ENCODE results near the gene DLGAP1. TPM values are rescaled to one million over a fixed set of nuclear protein-coding genes. Genes with fewer than 3 reads are reported as not detected.
A peak's percentile ranks its signal among the peaks of the same experiment; 100 is the strongest.

The DLGAP1 gene
- total and polyA plus RNA-seq, 2 of the 8 experiments (the other 6 are each of a cell fraction or from before 2014, with no cell fraction given), result 11.8 to 16.9 TPM

DNA sequence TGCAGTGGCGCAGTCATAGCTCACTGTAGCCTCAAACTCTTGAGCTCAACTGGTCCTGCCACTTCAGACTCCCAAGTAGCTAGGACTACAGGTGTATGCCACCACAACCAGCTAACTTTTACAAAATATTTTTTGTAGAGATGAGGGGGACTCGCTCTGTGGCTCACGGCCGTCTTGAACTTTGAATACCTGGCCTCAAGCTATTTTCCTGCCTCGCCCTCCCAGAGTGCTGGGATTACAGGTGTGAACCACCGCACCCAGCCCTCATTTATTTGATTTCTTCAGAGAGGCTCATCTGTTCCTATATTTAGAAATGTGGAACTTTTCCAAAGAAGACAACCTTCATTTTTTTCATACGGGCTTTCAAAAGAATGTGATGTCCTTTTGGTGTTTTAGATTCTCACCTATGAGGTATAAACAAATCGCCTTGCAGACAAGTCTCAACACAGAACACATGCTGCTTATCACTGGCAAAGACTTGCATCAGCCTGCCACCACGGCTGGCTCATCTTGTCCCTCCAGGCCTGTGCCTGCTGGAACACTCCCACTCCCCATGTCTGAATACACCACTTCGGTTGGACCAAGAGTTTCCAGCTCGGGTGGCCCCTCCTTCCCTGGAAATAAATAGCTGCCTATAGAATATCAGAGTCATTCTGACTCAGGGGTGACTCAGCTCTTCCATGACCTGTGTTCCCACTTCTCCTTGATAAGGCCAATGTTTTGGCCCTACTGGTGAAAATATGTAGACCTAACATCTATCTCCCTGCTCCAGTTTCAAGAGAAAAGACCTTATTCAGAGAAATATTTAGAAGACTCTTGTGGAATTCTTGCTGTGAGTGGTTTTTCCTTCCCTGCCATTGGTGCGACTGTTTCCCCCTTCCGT is 802.5 kb downstream of the DLGAP1 start:
- no peak overlapping the region for H3K4me2 ChIP-seq (ENCODE audit: insufficient read depth in 1 of 2, low read depth in 2 of 2, low read length in 2 of 2)
- no peak overlapping the region for H3K27ac ChIP-seq (ENCODE audit: low read depth, low read length)
- no peak overlapping the region for H2AFZ ChIP-seq (ENCODE audit: low read length)
- no peak overlapping the region for H3K4me3 ChIP-seq (ENCODE audit: extremely low read depth in 1 of 4, insufficient read depth in 2 of 4, low read depth in 3 of 4, low read length in 4 of 4)
- H3K23me2 ChIP-seq (ENCODE audit: low read depth, low read length), result no peaks in the 10 kb centered on the region
- peak in 1 of 2 experiments; percentile 51 for DNase-seq (ENCODE audit: low read depth in 1 of 2, low spot score in 2 of 2)
- no peak overlapping the region for H4K91ac ChIP-seq (replicated peaks; ENCODE audit: insufficient read length, low read length)
- H2BK120ac ChIP-seq (replicated peaks; ENCODE audit: low read depth, low read length), result no peak overlapping the region
- no peak overlapping the region for H3K23ac ChIP-seq (ENCODE audit: insufficient read length)
- no peak overlapping the region for H2AK5ac ChIP-seq (ENCODE audit: low read depth, low read length)
- no peak overlapping the region for H2BK15ac ChIP-seq (ENCODE audit: low read length)
- H2BK5ac ChIP-seq (ENCODE audit: low read depth, low read length), result 0 out of 2 replicates have a peak overlapping the region, but pooled peaks have one; percentile 41
- WGBS, 2 experiments (ENCODE audit: extremely low coverage in 1 of 2, insufficient coverage in 1 of 2, insufficient read length in 1 of 2, insufficient replicate concordance in 2 of 2, low coverage in 1 of 2, low lambda C conversion rate in 2 of 2, missing lambda C conversion rate in 1 of 2), result 87% methylated on average over 13 of the region's 13 CpGs; no CpG with 5 or more reads in 1 of the 2 experiments
- H3K14ac ChIP-seq (ENCODE audit: insufficient read length), result no peak overlapping the region
- no peaks in the 10 kb centered on the region for H3K27me3 ChIP-seq (replicated peaks in 1 of 4; ENCODE audit: control insufficient read depth in 3 of 4, extremely low read depth in 1 of 4, insufficient read depth in 3 of 4, low read length in 3 of 4)
- no peak overlapping the region for H3K56ac ChIP-seq (replicated peaks; ENCODE audit: insufficient read length, low read depth, low read length)
- peak overlapping the region; percentile 7; the same call in 1 of the 2 replicates for H2BK12ac ChIP-seq (ENCODE audit: low read depth, low read length)
- ChIA-PET POLR2A (ENCODE audit: partially characterized antibody) (interaction anchor here (0.8 to 6.3 kb wide), 5 partner anchors 12 to 67 kb away, joined by 3 to 37 read pairs (median 5); no protein-coding TSS in a partner anchor), CTCF (ENCODE audit: partially characterized antibody) (interaction anchor here (0.6 to 2.1 kb wide), 6 partner anchors 9 to 407 kb away, joined by 3 to 6 read pairs (median 4); no protein-coding TSS in a partner anchor)
- H3K4ac ChIP-seq (replicated peaks; ENCODE audit: insufficient read length, low read depth, low read length), result no peak overlapping the region
- H4K5ac ChIP-seq (ENCODE audit: insufficient read length, low read depth, low read length), result no peak overlapping the region
- TF ChIP-seq RBBP5 (IDR thresholded peaks at IDR 0.05; ENCODE audit: borderline replicate concordance, low read depth, low read length), result no peak
- TF ChIP-seq HDAC2 (IDR thresholded peaks at IDR 0.05; ENCODE audit: borderline replicate concordance in 1 of 2, low read depth in 2 of 2, low read length in 2 of 2), result no peak
- no peak for TF ChIP-seq SRF (IDR thresholded peaks at IDR 0.05; ENCODE audit: low read depth, low read length)
- peak; percentile 75; the same call in 1 of the 2 replicates for TF ChIP-seq MAFK (IDR thresholded peaks at IDR 0.05; ENCODE audit: low read depth, low read length)
- peak; percentile 95 for TF ChIP-seq BACH1 (IDR thresholded peaks at IDR 0.05; ENCODE audit: low read length)
- TF ChIP-seq POLR2A (IDR thresholded peaks at IDR 0.05; ENCODE audit: control extremely low read depth in 1 of 2, low read depth in 2 of 2, low read length in 2 of 2), result no peak
- TF ChIP-seq TAF7 (optimal IDR thresholded peaks at IDR 0.05; ENCODE audit: borderline replicate concordance, low read depth, low read length), result no peak
- TF ChIP-seq JUND (IDR thresholded peaks at IDR 0.05; ENCODE audit: low read length), result peak; percentile 62; the same call in 1 of the 2 replicates
- TF ChIP-seq USF2 (IDR thresholded peaks at IDR 0.05; ENCODE audit: low read length), result no peak
- no peak for TF ChIP-seq CBX5 (IDR thresholded peaks at IDR 0.05; ENCODE audit: low read depth, low read length)
- H3K79me1 ChIP-seq (ENCODE audit: low read depth, low read length), result no peaks in the 10 kb centered on the region
- H3K18ac ChIP-seq (ENCODE audit: extremely low read depth, low read length), result no peak overlapping the region
- H3K36me3 ChIP-seq (ENCODE audit: control insufficient read depth in 2 of 4, insufficient read depth in 4 of 4, low read length in 3 of 4), result no peaks in the 10 kb centered on the region
- H2BK20ac ChIP-seq (ENCODE audit: low read length), result peak overlapping the region; percentile 15; the same call in 1 of the 2 replicates
- no peaks in the 10 kb centered on the region for H3K79me2 ChIP-seq (ENCODE audit: control insufficient read depth in 1 of 2, insufficient read depth in 2 of 2, low read length in 2 of 2)
- H3K9ac ChIP-seq (replicated peaks in 1 of 4; ENCODE audit: extremely low read depth in 1 of 4, low read depth in 3 of 4, low read length in 3 of 4), result no peak overlapping the region
- no peaks in the 10 kb centered on the region for H3K9me3 ChIP-seq (ENCODE audit: insufficient read depth in 2 of 2, low read depth in 1 of 2, low read length in 1 of 2)
- FAIRE-seq, result no peak
- H4K20me1 ChIP-seq (replicated peaks in 1 of 2; ENCODE audit: control insufficient read depth in 1 of 2, insufficient read depth in 2 of 2, low read length in 2 of 2), result no peaks in the 10 kb centered on the region
- no peak overlapping the region for H4K8ac ChIP-seq (ENCODE audit: extremely low read depth, insufficient read depth, low read length)
- peaks cover 0 to 9% (median 4%) of the 10 kb centered on the region in 4 experiments; a peak in 6 of 7 replicates for H3K4me1 ChIP-seq (replicated peaks in 1 of 4; ENCODE audit: control insufficient read depth in 3 of 4, insufficient read depth in 4 of 4, low read length in 3 of 4)
